ENCODE results near the gene MAP3K1. TPM values are rescaled to one million over a fixed set of nuclear protein-coding genes. Genes with fewer than 3 reads are reported as not detected.

The MAP3K1 gene
- total RNA-seq, 1 experiment from 2014 or later, result 8.5 TPM

DNA sequence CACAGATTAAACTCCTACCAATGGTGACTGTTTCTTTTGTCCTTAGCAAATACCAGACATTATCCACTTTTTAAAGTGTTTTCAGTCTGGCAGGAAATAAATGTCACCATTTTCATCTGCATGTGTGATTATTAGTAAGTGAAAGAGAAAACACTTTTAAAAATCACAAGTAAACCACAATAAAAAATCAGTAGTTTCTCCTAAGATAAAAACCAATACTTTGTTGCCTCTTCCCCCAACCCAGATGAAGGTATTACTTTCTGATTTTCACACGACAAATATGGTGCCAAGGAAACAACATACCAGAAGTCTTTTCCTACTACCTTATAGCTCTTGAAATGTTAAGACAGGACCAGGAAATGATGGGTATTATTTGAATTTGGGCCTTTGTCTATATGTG is 11.5 kb upstream of the MAP3K1 start:
- Histone ChIP-seq H3K9me2 (ENCODE audit: insufficient read depth) (no peaks in the 10 kb centered on the region; the same call in 1 of the 2 replicates), H3K9me3 (ENCODE audit: control insufficient read depth in 1 of 2, insufficient read depth in 1 of 2, low read depth in 1 of 2, low read length in 2 of 2) (no peaks in the 10 kb centered on the region), H3K79me2 (ENCODE audit: insufficient read depth, low read length) (no peaks in the 10 kb centered on the region), H3K27ac (ENCODE audit: low read depth, low read length) (no peak overlapping the region), H2AFZ (ENCODE audit: low read depth, low read length, poor library complexity, severe bottlenecking) (no peak overlapping the region), H4K20me1 (ENCODE audit: insufficient read depth) (no peaks in the 10 kb centered on the region), H3K4me2 (ENCODE audit: low read length) (no peak overlapping the region), H3K27me3 (ENCODE audit: insufficient read depth, low read length) (no peaks in the 10 kb centered on the region), H3K9ac (ENCODE audit: low read length) (no peak overlapping the region), H3K36me3 (ENCODE audit: control insufficient read depth in 1 of 2, insufficient read depth in 2 of 2, low read length in 2 of 2) (no peaks in the 10 kb centered on the region), H3K4me1 (ENCODE audit: control insufficient read depth in 1 of 2, insufficient read depth in 2 of 2, low read length in 2 of 2) (no peaks in the 10 kb centered on the region), H3K4me3 (replicated peaks in 1 of 2; ENCODE audit: low read depth in 1 of 2, low read length in 2 of 2) (no peak overlapping the region)
- ATAC-seq (no peak), DNase-seq (ENCODE audit: low read depth, low spot score) (no peak)
- ChIA-PET CTCF (no interaction called here), RAD21 (ENCODE audit: low non-redundant PET in 1 of 2, low total read pairs in 2 of 2, uncharacterized antibody in 2 of 2, unreplicated experiment in 2 of 2) (no interaction called here), POLR2A (no interaction called here)
- BruUV-seq (replicated peaks), result no TSS peak
- intact Hi-C loops (cut with micrococcal nuclease), result no loop called here
- TF ChIP-seq EZH2 (IDR thresholded peaks at IDR 0.05) (no peak), TCF7L2 (IDR thresholded peaks at IDR 0.05; ENCODE audit: borderline replicate concordance, extremely low read depth, insufficient read depth, insufficient read length) (no peak), JUND (IDR thresholded peaks at IDR 0.05) (no peak), SP1 (IDR thresholded peaks at IDR 0.05; ENCODE audit: low read depth) (no peak)

DNA sequence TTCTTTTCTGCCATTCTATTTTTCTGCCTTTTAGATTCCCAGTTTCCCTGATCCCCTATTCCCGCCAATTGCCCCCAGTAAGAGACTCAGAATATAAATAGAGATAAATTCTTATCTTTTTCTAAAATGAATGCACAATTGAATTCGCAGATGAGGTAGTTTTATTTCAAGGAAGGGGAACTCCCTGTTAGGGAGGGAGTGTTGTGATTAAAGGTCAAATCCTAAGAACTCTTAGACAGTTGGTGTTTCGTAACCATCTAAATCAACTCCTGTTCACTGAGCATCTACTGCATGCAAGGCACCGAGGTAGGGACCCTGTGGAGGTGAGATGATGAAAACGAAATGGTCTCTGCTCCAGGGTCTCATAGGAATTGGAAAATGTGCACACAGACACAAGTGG is 7.7 kb upstream of the MAP3K1 start:
- no peak overlapping the region for H3K27ac ChIP-seq (ENCODE audit: low read depth, low read length)
- ChIA-PET POLR2A (no interaction called here), CTCF (no interaction called here), RAD21 (ENCODE audit: low non-redundant PET in 1 of 2, low total read pairs in 2 of 2, uncharacterized antibody in 2 of 2, unreplicated experiment in 2 of 2) (no interaction called here)
- TF ChIP-seq, protein P1, sequence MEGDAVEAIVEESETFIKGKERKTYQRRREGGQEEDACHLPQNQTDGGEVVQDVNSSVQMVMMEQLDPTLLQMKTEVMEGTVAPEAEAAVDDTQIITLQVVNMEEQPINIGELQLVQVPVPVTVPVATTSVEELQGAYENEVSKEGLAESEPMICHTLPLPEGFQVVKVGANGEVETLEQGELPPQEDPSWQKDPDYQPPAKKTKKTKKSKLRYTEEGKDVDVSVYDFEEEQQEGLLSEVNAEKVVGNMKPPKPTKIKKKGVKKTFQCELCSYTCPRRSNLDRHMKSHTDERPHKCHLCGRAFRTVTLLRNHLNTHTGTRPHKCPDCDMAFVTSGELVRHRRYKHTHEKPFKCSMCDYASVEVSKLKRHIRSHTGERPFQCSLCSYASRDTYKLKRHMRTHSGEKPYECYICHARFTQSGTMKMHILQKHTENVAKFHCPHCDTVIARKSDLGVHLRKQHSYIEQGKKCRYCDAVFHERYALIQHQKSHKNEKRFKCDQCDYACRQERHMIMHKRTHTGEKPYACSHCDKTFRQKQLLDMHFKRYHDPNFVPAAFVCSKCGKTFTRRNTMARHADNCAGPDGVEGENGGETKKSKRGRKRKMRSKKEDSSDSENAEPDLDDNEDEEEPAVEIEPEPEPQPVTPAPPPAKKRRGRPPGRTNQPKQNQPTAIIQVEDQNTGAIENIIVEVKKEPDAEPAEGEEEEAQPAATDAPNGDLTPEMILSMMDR (IDR thresholded peaks at IDR 0.05 in 2 of 3, conservative IDR thresholded peaks at IDR 0.05 in 1 of 3; ENCODE audit: borderline replicate concordance in 1 of 3, insufficient read depth in 1 of 3, low read depth in 2 of 3, low read length in 2 of 3), result no peak
- no peak for TF ChIP-seq EGR1 (IDR thresholded peaks at IDR 0.05; ENCODE audit: low read depth)
- no peak for TF ChIP-seq POLR2AphosphoS5 (IDR thresholded peaks at IDR 0.05; ENCODE audit: low read depth, low read length)
- no peak for TF ChIP-seq EZH2 (IDR thresholded peaks at IDR 0.05)
- TF ChIP-seq CEBPB (IDR thresholded peaks at IDR 0.05; ENCODE audit: low read depth), result no peak
- TF ChIP-seq SRF (IDR thresholded peaks at IDR 0.05; ENCODE audit: low read depth), result no peak
- no peak for TF ChIP-seq EZH2phosphoT487 (IDR thresholded peaks at IDR 0.05; ENCODE audit: borderline replicate concordance)
- TF ChIP-seq SP1 (IDR thresholded peaks at IDR 0.05; ENCODE audit: low read depth), result no peak
- no peak overlapping the region for H3K4me3 ChIP-seq (replicated peaks in 1 of 2; ENCODE audit: low read depth in 1 of 2, low read length in 2 of 2)
- no peaks in the 10 kb centered on the region for H3K79me2 ChIP-seq (ENCODE audit: insufficient read depth, low read length)
- no peaks in the 10 kb centered on the region for H4K20me1 ChIP-seq (ENCODE audit: insufficient read depth)
- H3K27me3 ChIP-seq (ENCODE audit: insufficient read depth, low read length), result no peaks in the 10 kb centered on the region
- DNase-seq (ENCODE audit: low read depth, low spot score) (no peak), ATAC-seq (no peak)
- BruUV-seq (replicated peaks), result no TSS peak
- no peaks in the 10 kb centered on the region for H3K36me3 ChIP-seq (ENCODE audit: control insufficient read depth in 1 of 2, insufficient read depth in 2 of 2, low read length in 2 of 2)
- intact Hi-C loops (cut with micrococcal nuclease), result no loop called here
- no peak overlapping the region for H3K4me2 ChIP-seq (ENCODE audit: low read length)
- no peak overlapping the region for H2AFZ ChIP-seq (ENCODE audit: low read depth, low read length, poor library complexity, severe bottlenecking)
- peaks cover 0 to 8% of the 10 kb centered on the region in 2 experiments; a peak in 3 of 4 replicates for H3K4me1 ChIP-seq (ENCODE audit: control insufficient read depth in 1 of 2, insufficient read depth in 2 of 2, low read length in 2 of 2)
- H3K9me2 ChIP-seq (ENCODE audit: insufficient read depth), result no peaks in the 10 kb centered on the region; the same call in 1 of the 2 replicates
- H3K9ac ChIP-seq (ENCODE audit: low read length), result no peak overlapping the region
- no peaks in the 10 kb centered on the region for H3K9me3 ChIP-seq (ENCODE audit: control insufficient read depth in 1 of 2, insufficient read depth in 1 of 2, low read depth in 1 of 2, low read length in 2 of 2)
